AG04450 (cell line): ENCODE data around the gene P2RY11. TPM values are rescaled to one million over a fixed set of nuclear protein-coding genes. Genes with fewer than 3 reads are reported as not detected.

Experiments used
- CTCF ChIA-PET: fragments of 300-600, 350-600 bp; formaldehyde crosslinking; extraction: SDS; loops from one replicate; lab custom pipeline; 2022; ENCODE audit warnings: antibody characterized with exemption, inconsistent platforms; lab: Charles Lee
- POLR2A ChIA-PET: fragments of 350-600 bp; formaldehyde crosslinking; extraction: SDS; loops from one replicate; lab custom pipeline; 2021; ENCODE audit warnings: antibody characterized with exemption, inconsistent platforms; lab: Yijun Ruan, JAX
- DNase-seq: peaks from one replicate; pipeline ENCODE4 v3.0.0-alpha.2; 2011; ENCODE audit warnings: low read depth, low spot score
- H3K27ac ChIP-seq: one replicate; pipeline ENCODE4 v1.5.1; 2012; ENCODE audit warnings: low read depth, low read length, control low read depth
- H3K27me3 ChIP-seq: one replicate; pipeline ENCODE4 v1.6.0; 2012; ENCODE audit warnings: low read length; ENCODE audit not compliant: control insufficient read depth, insufficient read depth
- H3K4me3 ChIP-seq: 2 replicates; pipeline ENCODE4 v1.5.1; 2011; ENCODE audit warnings: mild to moderate bottlenecking, low read depth, low read length, control low read depth
- H3K9me3 ChIP-seq: 2 replicates; pipeline ENCODE4 v1.5.1; 2012; ENCODE audit warnings: low read length; ENCODE audit not compliant: control insufficient read depth, insufficient read depth
- CTCF ChIP-seq: IDR thresholded peaks from 2 replicates; pipeline ENCODE4 v1.5.1; 2011; ENCODE audit warnings: low read depth, low read length, control low read depth, inconsistent platforms
- polyA plus RNA-seq: library from polyadenylated mRNA; depleted of rRNA; stranded (reverse); fragments of >200 nt; gene quantifications from 2 replicates; pipeline ENCODE4 v1.2.3, GENCODE V29; 2011

P2RY11 gene
- polyA plus RNA-seq, 1 experiment, result 1.0 TPM

GRCh38 chr19:10139952-10140351 is 28.5 kb downstream of the P2RY11 start:
- DNase-seq, result no peak
- Histone ChIP-seq H3K27me3 (no peaks in the 10 kb centered on the region), H3K4me3 (no peak overlapping the region), H3K27ac (no peak overlapping the region), H3K9me3 (no peaks in the 10 kb centered on the region; the same call in 1 of the 2 replicates)
- TF ChIP-seq CTCF, result no peak
- CTCF ChIA-PET, result no interaction called here
- POLR2A ChIA-PET, result interaction anchor here (0.7 to 0.9 kb wide), 2 partner anchors 11 to 45 kb away, joined by 3 read pairs; no protein-coding TSS in a partner anchor

- Histone ChIP-seq H3K27ac (no peak overlapping the region), H3K9me3 (no peaks in the 10 kb centered on the region), H3K27me3 (no peaks in the 10 kb centered on the region), H3K4me3 (no peak overlapping the region)
- ChIA-PET POLR2A (no interaction called here), CTCF (no interaction called here)
- no peak for TF ChIP-seq CTCF
- no peak for DNase-seq
Measured at GRCh38 chr19:10141479-10141878, 30.0 kb downstream of the P2RY11 start.

- H3K27ac ChIP-seq, result no peak overlapping the region
- no peaks in the 10 kb centered on the region for H3K27me3 ChIP-seq
- ChIA-PET POLR2A (no interaction called here), CTCF (no interaction called here)
- H3K4me3 ChIP-seq, result no peak overlapping the region
- TF ChIP-seq CTCF, result no peak
- no peak for DNase-seq
- H3K9me3 ChIP-seq, result no peaks in the 10 kb centered on the region
Measured at GRCh38 chr19:10141973-10142372, 30.5 kb downstream of the P2RY11 start.

GRCh38 chr19:10142701-10143375 is 31.3 kb downstream of the P2RY11 start:
- no peak overlapping the region for H3K27ac ChIP-seq
- POLR2A ChIA-PET, result interaction anchor here (0.6 kb wide), 2 partner anchors 14 to 20 kb away, joined by 4 to 5 read pairs; no protein-coding TSS in a partner anchor
- H3K4me3 ChIP-seq, result no peak overlapping the region
- DNase-seq, result no peak
- no peaks in the 10 kb centered on the region for H3K27me3 ChIP-seq
- CTCF ChIA-PET, result no interaction called here
- H3K9me3 ChIP-seq, result no peaks in the 10 kb centered on the region
- TF ChIP-seq CTCF, result no peak

- CTCF ChIA-PET, result no interaction called here
- Histone ChIP-seq H3K4me3 (no peak overlapping the region), H3K9me3 (no peaks in the 10 kb centered on the region), H3K27me3 (no peaks in the 10 kb centered on the region), H3K27ac (no peak overlapping the region)
- TF ChIP-seq CTCF, result no peak
- DNase-seq, result no peak
- POLR2A ChIA-PET, result interaction anchor here (0.6 kb wide), 1 partner anchor 15 kb away, joined by 5 read pairs; no protein-coding TSS in a partner anchor
Measured at GRCh38 chr19:10143681-10144080, 32.2 kb downstream of the P2RY11 start.
